ENCODE results near the gene SIPA1L3.

The SIPA1L3 gene

DNA sequence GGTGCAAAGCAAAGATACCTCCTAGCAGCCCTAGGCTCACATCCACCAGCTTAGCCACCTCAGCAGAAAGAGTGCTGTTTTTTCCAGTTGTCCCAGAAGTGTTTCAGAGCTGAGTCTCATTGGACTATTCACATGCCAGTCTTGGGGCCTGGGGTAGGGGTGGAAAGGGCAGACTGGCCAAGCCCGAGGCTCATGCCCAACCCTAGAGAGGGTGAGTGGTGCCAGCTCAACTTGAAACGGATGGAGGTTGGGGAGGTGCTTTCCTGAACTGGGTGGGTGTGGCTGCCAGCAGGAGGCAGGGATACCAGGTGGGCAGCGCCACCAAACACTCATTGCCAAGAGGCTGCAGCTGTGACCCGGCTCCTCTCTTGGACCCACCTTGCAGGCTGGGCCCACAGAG lies 200.1 kb downstream of the SIPA1L3 start:
- no peak for DNase-seq (ENCODE audit: low read depth)

DNA sequence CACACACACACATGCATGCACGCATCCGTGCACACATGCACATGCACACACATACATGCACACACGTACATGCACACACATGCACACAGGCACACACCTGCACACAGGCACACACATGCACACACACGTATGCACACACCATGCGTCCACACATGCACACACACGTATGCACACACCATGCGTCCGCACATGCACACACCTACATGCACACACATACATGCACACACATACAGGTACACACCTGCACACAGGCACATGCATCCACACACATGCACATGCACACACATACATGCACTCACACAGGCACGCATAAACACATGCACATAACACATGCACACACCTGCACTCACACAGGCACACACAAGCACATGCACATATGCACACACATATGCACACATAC lies 204.9 kb downstream of the SIPA1L3 start:
- DNase-seq (ENCODE audit: low read depth) = no peak

DNA sequence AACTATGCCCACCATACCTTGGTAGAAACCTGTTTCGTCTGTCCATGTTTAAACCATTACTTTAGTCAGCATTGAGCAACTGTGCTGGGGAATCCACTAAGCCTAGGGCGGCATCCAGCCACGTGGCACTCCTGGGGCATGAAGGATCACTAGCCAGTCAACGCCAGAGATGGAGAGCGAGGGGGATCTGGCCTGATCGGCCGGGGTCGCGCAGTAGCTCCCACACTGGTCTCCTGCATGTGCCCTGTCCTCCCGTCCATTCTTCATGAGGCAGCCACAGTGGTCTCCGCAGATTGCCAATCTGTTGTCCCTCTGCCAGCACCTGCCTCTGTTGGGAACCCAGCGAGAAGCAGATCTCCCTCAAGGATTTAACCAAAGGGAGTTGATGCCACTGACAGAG lies 207.6 kb downstream of the SIPA1L3 start:
- DNase-seq (ENCODE audit: low read depth) = no peak

DNA sequence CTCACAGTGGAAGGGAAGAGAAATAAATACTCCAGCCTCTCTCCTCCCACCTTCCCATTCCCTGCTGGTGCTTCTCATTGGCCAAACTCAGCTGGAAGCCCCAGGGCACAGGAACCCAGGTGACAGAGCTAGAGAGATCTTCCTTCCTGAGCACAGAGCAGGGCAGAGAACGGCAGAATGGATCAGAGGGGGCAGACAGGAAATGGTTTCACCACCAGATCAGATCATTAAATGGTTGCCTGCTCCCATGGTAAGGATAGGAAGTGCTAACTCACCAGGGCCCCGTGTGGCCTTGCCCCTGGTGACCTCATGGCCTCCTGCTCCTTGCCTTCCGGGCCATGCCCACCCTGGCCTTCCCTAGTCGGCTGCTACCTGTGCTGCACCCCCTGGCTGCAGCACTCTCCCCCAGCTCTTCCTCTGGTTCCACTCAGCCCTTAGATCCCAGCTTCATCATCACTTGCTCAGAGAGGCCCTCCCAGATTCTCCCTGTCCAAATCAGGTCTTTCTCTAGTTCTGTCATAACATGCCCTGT lies 208.3 kb downstream of the SIPA1L3 start:
- DNase-seq (ENCODE audit: low read depth) = no peak

DNA sequence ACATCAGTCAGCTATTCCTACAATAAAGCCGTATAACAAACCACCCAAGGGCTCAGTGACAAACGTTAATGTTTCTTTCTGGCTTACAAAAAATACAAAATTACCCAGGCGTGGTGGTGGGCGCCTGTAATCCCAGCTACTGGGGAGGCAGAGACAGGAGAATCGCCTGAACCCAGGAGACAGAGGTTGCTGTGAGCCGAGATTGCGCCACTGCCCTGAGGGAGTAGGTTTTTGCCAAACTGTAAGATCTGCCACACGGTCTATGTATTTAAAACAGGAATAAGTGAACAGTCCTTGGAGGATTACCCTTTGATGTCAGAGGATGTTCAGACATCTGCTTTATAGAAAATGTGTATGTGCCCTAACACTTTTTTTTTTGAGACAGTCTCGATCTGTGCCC lies 211.2 kb downstream of the SIPA1L3 start:
- DNase-seq (ENCODE audit: low read depth) = no peak

DNA sequence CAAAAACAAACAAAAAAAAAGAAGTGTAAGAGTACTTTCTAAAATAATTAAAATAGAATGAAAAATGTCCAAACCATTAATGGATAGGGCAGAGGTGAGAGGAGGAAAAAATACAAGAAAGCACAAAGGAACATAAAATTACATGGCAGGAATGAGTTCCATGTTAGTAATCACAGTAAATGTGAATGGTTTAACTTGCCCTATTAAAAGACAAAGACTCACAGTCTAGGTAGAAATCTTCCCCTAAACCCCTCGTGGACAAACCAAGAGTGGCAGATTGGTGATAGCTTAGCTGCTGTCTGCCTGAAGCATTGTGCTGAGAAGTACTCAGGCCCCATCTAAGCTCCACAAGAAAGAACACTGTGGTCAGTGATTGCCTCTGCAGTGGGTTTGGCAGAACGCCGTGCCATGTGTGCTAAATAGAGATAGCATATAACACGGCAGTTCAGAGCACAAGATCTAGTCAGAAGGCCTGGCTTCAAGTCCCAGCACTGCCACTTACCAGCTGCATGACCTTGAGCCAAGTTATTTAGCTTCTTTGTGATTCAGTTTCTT lies 213.5 kb downstream of the SIPA1L3 start:
- no peak for DNase-seq (ENCODE audit: low read depth)

DNA sequence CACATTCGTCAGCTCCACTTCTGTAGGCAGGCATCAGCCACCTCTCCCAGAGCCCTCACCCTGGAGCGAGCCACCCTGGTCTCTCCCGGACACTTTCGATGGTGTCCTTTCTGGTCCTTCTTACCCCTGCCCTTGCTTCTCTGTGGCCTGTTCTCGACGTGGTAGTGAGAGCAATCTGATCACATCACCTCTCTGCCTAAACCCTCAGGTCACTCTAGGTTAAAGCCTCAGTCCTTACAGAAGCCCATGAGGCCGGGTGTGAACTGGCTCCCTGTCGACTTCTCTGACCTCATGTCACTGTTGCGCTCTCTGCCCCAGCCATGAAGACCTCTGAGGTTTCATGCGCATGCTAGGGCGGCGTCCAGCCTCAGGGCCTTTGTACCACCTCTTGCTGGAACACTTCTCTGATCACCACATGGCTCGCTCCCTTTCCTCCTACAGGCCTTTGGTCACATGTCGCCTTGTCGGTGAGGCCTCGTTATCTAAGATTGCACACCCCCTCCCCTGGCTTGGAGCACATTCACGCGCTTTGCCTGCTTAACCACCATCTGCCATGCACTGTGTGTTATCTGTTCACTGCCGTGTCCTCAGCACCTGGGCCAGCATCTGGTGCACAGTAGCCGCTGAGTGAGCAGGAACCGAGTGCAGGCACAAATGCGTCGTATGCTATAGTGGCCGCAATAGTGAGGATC lies 215.5 kb downstream of the SIPA1L3 start:
- DNase-seq (ENCODE audit: low read depth) = no peak

DNA sequence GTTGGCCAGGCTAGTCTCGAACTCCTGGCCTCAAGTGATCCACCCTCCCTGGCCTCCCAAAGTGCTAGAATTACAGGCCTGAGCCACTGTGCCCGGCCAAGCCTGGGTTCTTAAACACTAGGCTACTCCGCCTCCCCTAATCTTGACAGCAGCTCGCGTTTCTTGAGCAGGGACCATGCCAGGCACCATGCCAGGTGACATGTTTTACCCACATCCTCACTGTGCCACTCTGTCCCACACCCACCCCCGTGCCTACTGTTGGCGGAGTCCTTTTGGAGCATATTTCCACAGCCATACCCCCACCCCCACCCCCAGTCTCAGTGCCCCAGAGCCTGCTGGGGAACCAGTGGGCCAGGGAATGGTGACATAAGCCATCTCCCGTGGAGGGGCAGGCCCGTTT lies 218.2 kb downstream of the SIPA1L3 start:
- no peak for DNase-seq (ENCODE audit: low read depth)

DNA sequence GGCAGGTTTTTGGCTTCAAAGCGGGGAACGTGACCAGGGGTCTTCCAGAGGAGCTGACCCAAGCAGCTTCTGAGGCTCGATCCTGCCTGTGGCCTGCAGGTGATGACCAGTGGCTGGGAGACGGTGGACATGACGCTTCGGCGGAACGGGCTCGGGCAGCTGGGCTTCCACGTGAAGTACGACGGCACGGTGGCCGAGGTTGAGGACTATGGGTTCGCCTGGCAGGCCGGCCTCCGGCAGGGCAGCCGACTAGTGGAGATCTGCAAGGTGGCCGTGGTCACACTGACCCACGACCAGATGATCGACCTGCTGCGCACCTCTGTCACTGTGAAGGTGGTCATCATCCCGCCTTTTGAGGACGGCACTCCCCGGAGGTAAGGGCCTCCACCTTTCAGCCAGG lies 223.4 kb downstream of the SIPA1L3 start:
- DNase-seq (ENCODE audit: low read depth) = no peak

DNA sequence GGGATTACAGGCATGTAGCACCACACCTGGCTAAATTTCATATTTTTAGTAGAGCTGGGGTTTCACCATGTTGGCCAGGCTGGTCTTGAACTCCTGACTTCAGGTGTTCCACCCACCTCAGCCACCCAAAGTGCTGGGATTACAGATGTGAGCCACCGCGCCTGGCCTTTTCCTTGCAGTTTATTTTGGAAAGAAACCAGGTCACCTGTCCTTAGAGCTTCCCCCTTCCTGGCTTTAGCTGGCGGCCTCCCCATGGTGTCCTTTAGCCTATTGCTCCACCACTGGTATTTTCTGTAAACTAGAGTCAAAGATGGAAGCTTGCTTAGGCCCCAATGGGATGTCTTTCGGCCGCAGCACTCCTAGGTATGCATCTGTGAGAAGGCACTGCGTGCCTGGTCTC lies 225.8 kb downstream of the SIPA1L3 start:
- DNase-seq (ENCODE audit: low read depth) = no peak

DNA sequence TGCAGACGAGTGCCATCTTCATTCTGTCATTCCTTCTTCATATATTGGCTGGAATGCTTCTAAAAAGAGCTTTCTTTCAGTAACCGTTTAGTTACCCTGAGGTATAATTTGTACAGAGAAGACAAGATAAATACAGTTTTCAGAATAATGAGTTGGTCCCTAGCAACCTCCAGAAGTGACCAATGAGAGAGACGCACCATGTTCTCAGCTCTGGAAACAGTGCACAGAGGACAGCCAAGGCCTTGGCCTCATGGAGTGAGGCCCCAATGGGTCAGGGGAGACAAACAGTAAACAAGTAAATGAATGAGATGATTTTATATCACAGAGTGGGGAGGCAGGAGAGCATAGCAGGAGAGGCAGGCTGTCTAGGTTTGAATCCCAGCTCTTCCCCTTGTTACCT lies 226.3 kb downstream of the SIPA1L3 start:
- no peak for DNase-seq (ENCODE audit: low read depth)

DNA sequence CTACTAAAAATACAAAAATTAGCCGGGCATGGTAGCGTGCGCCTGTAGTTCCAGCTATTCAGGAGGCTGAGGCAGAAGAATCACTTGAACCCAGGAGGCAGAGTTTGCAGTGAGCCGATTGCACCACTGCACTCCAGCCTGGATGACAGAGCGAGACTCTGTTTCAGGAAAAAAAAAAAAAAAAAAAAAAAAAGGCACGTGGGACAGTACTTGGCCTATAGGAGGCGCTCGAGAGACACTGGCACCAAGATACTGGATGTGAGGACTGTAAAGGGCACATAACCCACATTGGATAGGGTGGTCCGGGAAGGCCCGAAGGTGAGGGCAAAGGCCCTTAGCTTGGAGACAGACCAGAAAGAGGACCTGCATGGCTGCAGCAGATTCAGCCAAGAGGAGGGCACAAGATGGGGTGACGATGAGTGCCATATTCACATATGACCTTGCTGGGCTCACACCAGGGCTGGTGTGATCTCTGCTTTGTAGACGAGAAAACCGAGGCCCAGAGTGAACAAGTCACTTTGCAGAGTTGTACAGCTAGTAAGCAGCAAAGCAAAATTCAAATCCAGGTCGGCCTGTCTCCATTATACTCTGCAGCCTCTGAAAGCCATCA lies 227.6 kb downstream of the SIPA1L3 start:
- peak; percentile 4 for DNase-seq (ENCODE audit: low read depth)

DNA sequence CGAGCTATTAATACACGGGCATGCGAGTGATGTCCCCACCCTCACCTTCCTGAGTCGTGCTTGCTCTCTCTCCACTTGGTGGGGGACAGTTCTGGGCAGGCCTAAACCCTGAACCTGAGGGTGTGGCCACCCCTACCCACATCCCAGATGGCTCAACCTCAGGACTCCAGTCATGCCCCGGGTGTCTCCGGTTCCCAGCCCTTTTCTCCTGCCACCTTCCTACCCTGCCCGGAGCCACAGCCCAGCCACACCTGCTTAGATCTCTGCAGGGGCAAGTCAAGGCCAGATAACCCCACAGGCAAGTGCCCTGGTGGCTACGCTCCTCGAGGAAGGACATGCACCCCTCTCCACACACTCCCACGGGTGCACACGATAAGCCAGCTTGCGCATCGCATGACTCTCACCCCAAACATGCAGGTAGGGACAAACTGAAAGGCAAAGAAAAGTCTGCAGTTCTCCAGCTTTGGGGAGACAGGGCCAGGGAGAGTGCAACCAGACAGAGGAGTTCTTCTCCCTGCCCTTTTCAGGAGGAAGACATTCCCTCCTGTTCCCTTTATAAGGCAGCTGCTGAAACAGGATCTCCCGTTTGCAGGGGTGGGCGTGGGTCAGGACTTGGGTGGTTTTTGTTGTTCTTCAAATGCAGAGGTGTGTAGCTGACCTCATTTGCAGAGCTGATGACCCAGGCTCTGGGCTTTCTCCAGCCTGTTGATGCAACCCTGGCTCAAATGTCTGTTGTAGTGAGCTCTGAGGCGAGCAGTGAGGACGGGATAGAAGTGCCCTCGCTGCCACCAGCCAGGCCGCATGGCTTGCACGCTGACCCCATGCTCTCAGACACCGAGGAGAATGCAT lies 228.4 kb downstream of the SIPA1L3 start:
- DNase-seq (ENCODE audit: low read depth) = no peak

DNA sequence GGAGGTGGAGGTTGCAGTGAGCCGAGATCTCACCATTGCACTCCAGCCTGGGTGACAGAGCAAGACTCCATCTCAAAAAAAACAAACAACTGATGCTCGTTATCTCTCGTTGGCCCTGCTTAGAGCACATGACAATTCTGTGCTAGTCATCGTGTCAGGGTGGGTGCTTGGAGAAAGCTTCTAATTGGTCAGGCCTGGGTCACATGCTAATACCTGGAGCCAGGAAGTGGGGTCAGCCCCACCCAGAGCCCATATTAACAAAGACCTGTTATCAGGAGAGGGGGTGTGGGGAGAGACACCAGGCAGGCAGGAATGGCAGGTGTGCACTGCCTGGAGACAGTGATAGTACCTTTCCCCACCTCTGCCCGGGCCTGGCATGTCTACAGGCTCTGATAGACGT lies 232.1 kb downstream of the SIPA1L3 start:
- DNase-seq (ENCODE audit: low read depth) = no peak

DNA sequence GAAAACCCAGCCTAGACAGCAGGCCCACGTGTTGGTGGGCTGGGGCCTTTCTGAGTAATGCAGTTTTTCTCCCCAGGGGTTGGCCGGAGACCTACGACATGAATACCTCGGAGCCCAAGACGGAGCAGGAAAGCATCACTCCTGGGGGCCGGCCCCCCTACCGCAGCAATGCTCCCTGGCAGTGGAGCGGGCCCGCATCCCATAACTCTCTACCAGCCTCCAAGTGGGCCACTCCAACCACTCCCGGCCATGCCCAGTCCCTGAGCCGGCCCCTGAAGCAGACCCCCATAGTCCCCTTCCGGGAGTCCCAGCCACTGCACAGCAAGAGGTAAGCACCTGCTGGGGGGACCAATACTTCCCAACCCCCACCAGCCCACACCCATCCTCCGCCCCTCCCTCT lies 234.1 kb downstream of the SIPA1L3 start:
- DNase-seq (ENCODE audit: low read depth) = no peak

DNA sequence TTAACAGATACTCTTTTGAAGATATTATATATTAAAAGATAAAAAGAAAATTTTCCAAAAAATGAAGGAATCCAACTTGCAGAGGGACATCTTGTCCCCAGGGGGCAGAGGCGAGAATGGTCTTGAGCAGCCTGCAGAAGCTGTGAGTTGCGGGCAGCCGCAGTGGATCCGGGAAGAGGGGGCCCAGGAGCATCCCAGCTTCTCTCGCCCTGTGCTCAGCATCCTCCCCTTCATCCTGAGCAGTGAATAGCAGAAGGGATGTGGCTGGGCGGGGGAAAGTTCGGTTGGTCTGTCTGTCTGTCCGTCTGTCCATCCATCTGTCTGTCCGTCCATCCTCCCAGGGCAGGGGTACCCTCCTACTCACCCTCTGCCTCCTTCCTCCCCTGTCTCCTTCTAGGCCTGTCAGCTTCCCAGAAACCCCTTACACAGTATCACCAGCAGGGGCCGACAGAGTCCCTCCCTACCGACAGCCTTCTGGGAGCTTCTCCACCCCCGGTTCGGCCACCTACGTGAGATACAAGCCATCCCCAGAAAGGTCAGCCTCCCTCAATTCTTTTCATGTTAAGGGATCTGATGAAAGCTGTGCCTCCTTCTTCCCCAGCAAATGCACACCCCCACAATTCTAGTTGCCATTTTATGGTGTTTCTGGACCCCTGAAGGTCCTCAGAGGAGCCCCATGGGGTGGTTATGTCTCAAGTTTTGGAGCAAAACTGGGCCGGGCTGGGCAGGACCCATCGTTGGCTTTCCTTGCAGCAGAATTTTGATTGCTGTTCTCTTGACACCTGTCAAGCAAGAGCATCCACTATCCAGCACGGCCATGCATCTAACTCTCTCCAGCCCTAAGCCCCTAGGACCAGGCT lies 235.4 kb downstream of the SIPA1L3 start:
- DNase-seq (ENCODE audit: low read depth) = peak; percentile 8

DNA sequence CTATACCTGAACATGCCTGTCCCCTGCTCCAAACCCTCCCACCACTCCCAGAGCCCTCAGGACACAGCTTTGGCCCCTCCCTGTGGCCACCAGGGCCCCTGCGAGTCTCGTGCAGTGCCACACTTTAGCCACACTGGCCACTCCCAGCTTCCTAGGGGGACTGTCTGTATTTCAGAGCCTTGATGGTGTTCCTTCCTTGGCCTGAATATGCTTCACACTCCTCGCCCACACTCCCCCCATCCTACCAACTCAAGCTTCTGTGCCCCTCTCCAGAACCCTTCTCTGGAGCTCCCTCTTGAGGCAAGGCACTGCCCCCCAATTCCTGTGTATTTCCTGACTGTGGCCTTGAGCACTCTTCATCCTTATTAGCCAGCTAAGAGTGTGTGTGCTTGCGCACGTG lies 236.8 kb downstream of the SIPA1L3 start:
- DNase-seq (ENCODE audit: low read depth) = no peak

DNA sequence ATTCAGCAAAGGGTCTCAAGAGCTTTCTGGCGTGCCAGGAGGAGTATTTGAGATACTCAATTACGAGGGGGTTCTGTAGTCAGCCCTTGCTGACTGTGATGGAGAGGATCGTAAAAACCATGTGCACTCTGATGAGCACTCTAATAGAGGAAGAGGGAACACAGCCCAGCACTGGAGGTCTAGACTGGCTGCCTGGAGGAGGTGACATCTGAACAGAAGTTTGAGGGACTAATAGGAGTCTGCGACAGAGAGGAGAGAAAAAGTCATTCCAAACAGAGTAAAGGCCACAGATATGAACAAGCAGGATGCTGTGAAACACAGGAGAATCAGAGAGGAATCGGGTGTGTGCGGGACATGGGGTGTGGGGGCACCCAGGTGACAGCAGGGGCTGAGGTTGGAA lies 237.7 kb downstream of the SIPA1L3 start:
- DNase-seq (ENCODE audit: low read depth) = no peak

DNA sequence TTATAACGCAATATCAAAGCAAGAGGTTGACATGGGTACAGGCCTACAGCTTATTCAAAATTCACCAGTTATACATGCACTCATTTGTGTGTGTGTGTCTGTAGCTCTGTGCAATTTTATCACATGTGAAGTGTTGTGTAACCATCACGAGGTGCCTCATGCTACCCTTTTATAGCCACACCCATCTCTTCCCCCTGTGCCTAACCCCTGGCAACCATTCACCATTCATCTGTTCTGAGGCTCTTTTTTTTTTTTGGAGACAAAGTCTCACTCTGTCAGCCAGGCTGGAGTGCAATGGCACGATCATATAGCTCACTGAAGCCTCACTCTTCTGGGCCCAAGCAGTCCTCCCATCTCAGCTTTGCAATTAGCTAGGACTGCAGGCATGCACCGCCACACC lies 238.6 kb downstream of the SIPA1L3 start:
- no peak for DNase-seq (ENCODE audit: low read depth)

DNA sequence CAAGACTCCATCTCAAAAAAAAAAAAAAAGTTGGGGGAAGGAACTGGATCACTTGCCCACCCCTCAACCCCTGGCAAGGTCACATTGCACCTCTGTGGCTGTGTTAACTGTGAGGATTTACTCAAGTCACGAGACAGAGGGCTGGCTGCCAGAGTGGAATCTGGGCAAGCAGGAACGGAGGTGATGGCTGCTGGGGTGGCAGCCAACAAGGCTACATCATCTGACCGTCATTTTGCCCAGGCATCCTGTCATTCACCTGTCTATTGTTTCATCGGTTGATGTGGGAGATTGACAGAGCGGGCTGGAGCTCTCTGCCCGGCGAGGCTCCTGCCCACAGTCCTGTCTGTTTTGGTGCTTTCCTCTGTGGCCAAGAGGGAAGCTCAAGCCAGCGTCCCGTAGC lies 241.3 kb downstream of the SIPA1L3 start:
- no peak for DNase-seq (ENCODE audit: low read depth)

DNA sequence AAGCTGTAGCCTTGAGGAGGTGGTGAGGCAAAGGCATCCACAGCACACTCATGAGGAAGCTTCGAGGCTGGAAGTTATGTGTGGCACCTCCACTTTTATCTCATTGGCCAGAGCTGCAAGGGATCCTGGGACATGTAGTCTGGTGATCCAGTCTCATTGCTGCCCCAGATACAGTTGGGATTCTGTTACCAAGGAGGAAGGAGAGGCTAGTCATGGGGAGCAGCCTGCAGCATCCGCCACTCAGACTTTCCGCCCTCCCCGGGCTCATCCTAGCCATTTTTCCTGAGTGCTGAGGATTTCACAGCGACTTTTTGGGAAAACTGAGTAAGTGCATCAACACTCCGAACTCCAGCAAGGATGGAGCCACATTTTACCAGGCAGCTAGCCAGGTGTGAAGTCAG lies 242.7 kb downstream of the SIPA1L3 start:
- no peak for DNase-seq (ENCODE audit: low read depth)

DNA sequence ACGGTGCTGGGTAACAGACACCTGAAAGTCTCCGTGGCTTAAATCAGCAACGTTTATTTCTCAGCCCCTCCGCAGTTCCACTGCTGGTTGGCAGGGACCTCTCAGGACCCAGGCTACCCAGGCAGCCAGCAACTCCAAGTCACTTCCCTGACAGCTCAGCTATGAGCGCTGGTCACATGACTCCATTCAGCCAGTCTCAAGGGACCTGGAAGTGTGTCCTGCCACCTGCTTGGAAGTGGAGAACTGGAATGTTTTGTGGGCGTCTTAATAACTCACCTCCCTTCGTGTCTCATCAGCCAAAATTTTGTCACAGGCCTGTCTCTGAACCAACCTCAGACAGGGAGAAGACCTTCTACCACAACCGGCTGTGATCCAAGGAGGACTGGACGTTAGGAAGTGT lies 244.2 kb downstream of the SIPA1L3 start:
- no peak for DNase-seq (ENCODE audit: low read depth)

Data from activated T-cell treated with anti-CD3 and anti-CD28 coated beads for 24 hours (primary cell).